IMR-90 (cell line): ENCODE measurements around the gene SKAP1. TPM values are rescaled to one million over a fixed set of nuclear protein-coding genes. Genes with fewer than 3 reads are reported as not detected.
"Not testable (repeated sequence)": the region's sequence is repeated elsewhere in the genome, so short reads cannot be mapped to it uniquely, and the experiment has no call there.

Experiments used
- ATAC-seq: fragments of 200-7000 bp; cut with Tn5 transposase; 2 replicates; pipeline ENCODE4 v1.9.1; 2020; ENCODE audit warnings: low read depth, mild to moderate bottlenecking, moderate library complexity
- BruUV-seq: library from RNA; stranded (reverse); fragments of 400-500 nt; replicated peaks from 2 replicates; lab custom pipeline; 2021; lab: Mats Ljungman, UMichigan
- CTCF ChIA-PET: fragments of 300-600 bp; formaldehyde crosslinking; extraction: SDS; loops from one replicate; lab custom pipeline; 2021; ENCODE audit warnings: antibody characterized with exemption; lab: Yijun Ruan, JAX
- POLR2A ChIA-PET: fragments of 300-600 bp; sonication (Branson Sonifier 250); formaldehyde crosslinking; loops from one replicate; lab custom pipeline; 2022; ENCODE audit warnings: antibody characterized with exemption; ENCODE audit not compliant: unreplicated experiment; lab: Charles Lee
- DNase-seq: peaks from one replicate; pipeline ENCODE4 v3.0.0; 2013
- H2AFZ ChIP-seq: replicated peaks from 2 replicates; pipeline ENCODE3; 2013; ENCODE audit warnings: low read length, mild to moderate bottlenecking; ENCODE audit not compliant: poor library complexity
- H2AK5ac ChIP-seq: 2 replicates; pipeline ENCODE4 v1.6.1; 2013; ENCODE audit warnings: low read depth, low read length, inconsistent platforms
- H2AK9ac ChIP-seq: replicated peaks from 2 replicates; pipeline ENCODE3; 2013; ENCODE audit warnings: mild to moderate bottlenecking, low read depth, low read length, moderate library complexity; ENCODE audit not compliant: poor library complexity
- H2BK120ac ChIP-seq: 2 replicates; pipeline ENCODE4 v1.6.1; 2013; ENCODE audit warnings: low read depth, low read length, inconsistent platforms
- H2BK15ac ChIP-seq: 3 replicates; pipeline ENCODE4 v1.6.1; 2013; ENCODE audit warnings: low read depth, low read length, inconsistent platforms
- H2BK20ac ChIP-seq: 2 replicates; pipeline ENCODE4 v1.6.1; 2013; ENCODE audit warnings: low read depth, mild to moderate bottlenecking, inconsistent platforms, low read length, moderate library complexity
- H2BK5ac ChIP-seq: 2 replicates; pipeline ENCODE4 v1.6.1; 2013; ENCODE audit warnings: mild to moderate bottlenecking, low read depth, low read length, inconsistent platforms; ENCODE audit not compliant: poor library complexity, severe bottlenecking
- H3K14ac ChIP-seq: replicated peaks from 2 replicates; pipeline ENCODE4 v1.6.1; 2013; ENCODE audit warnings: low read depth, low read length, inconsistent platforms
- H3K18ac ChIP-seq: 2 replicates; pipeline ENCODE4 v1.6.1; 2013; ENCODE audit warnings: low read depth, low read length, control low read depth
- H3K23ac ChIP-seq: 2 replicates; pipeline ENCODE4 v1.6.1; 2013; ENCODE audit warnings: low read depth, low read length, inconsistent platforms
- H3K27ac ChIP-seq: 2 replicates; pipeline ENCODE4 v1.5.1; 2013; ENCODE audit warnings: mild to moderate bottlenecking, control low read depth, low read length; ENCODE audit not compliant: insufficient read depth
- H3K27me3 ChIP-seq: 2 replicates; pipeline ENCODE4 v1.6.1; 2013; ENCODE audit warnings: low read length; ENCODE audit not compliant: control insufficient read depth, insufficient read depth
- H3K36me3 ChIP-seq: 2 replicates; pipeline ENCODE4 v1.6.1; 2013; ENCODE audit warnings: low read length, mixed read lengths; ENCODE audit not compliant: control insufficient read depth, insufficient read depth
- H3K4ac ChIP-seq: 2 replicates; pipeline ENCODE4 v1.6.1; 2013; ENCODE audit warnings: low read depth, low read length, inconsistent platforms
- H3K4me1 ChIP-seq: 2 replicates; pipeline ENCODE4 v1.6.1; 2013; ENCODE audit warnings: low read length, mixed read lengths; ENCODE audit not compliant: control insufficient read depth, insufficient read depth
- H3K4me2 ChIP-seq: 2 replicates; pipeline ENCODE4 v1.6.1; 2013; ENCODE audit warnings: low read depth, mild to moderate bottlenecking, control low read depth, low read length, moderate library complexity
- H3K4me3 ChIP-seq: 2 replicates; pipeline ENCODE4 v1.5.1; 2013; ENCODE audit warnings: low read depth, mild to moderate bottlenecking, control low read depth, low read length, moderate library complexity; ENCODE audit not compliant: insufficient read depth
- H3K56ac ChIP-seq: 2 replicates; pipeline ENCODE4 v1.6.1; 2013; ENCODE audit warnings: low read length, inconsistent platforms; ENCODE audit not compliant: insufficient read depth; ENCODE audit errors: extremely low read depth
- H3K79me1 ChIP-seq, 2 experiments: 2 replicates each; pipeline ENCODE4 v1.6.1; 2013; ENCODE audit warnings: low read length in 2 of 2, inconsistent platforms in 1 of 2, low read depth in 1 of 2
- H3K9ac ChIP-seq: 2 replicates; pipeline ENCODE4 v1.6.1; 2013; ENCODE audit warnings: low read depth, low read length, control low read depth
- H3K9me1 ChIP-seq: 2 replicates; pipeline ENCODE4 v1.6.1; 2013; ENCODE audit warnings: low read length, inconsistent platforms; ENCODE audit not compliant: insufficient read depth
- H3K9me3 ChIP-seq: 2 replicates; pipeline ENCODE4 v1.6.1; 2013; ENCODE audit warnings: low read length; ENCODE audit not compliant: control insufficient read depth, insufficient read depth
- H4K20me1 ChIP-seq: 2 replicates; pipeline ENCODE4 v1.6.1; 2013; ENCODE audit warnings: low read length, inconsistent platforms; ENCODE audit not compliant: insufficient read depth
- H4K5ac ChIP-seq: 2 replicates; pipeline ENCODE4 v1.6.1; 2013; ENCODE audit warnings: mild to moderate bottlenecking, low read depth, low read length, control low read depth
- H4K8ac ChIP-seq, 2 experiments: 2 replicates each; pipeline ENCODE4 v1.6.1; 2013; ENCODE audit warnings: low read depth in 2 of 2, low read length in 2 of 2, control low read depth in 1 of 2, inconsistent platforms in 1 of 2
- H4K91ac ChIP-seq: 2 replicates; pipeline ENCODE4 v1.6.1; 2013; ENCODE audit warnings: low read depth, low read length, inconsistent platforms; ENCODE audit not compliant: insufficient read depth
- WGBS, 2 experiments: methylation state at CpG; one replicate each; pipeline versions ENCODE4 v1.1.5 to v1.1.7; 2013; ENCODE audit warnings: missing lambda C conversion rate in 2 of 2; ENCODE audit not compliant: insufficient read length in 1 of 2; ENCODE audit errors: extremely low coverage in 2 of 2; 5-methylcytosine and 5-hydroxymethylcytosine counted together
- dilution Hi-C: fragments of 300-500 bp; cut with HindIII; formaldehyde crosslinking; loops from one replicate; pipeline ENCODE4 v1.14.3; 2018; ENCODE audit warnings: low sequenced_read_pairs; ENCODE audit not compliant: unreplicated experiment
- in situ Hi-C: fragments of 300-500 bp; cut with MboI; formaldehyde crosslinking; loops from 3 replicates; pipeline ENCODE4 v1.14.3; 2019; ENCODE audit warnings: low sequenced_read_pairs, inconsistent platforms, mixed read lengths
- intact Hi-C: fragments of 100-400 bp; cut with micrococcal nuclease; formaldehyde crosslinking; loops from 2 replicates; pipeline ENCODE4 v1.10.0; 2022
- polyA plus RNA-seq, 3 experiments: library from polyadenylated mRNA; depleted of rRNA; stranded (reverse); fragments of >200 nt; gene quantifications; 2 replicates each; pipeline ENCODE4 v1.2.3, GENCODE V29; 2012; ENCODE audit warnings: low replicate concordance in 1 of 3
- total RNA-seq: library from RNA; depleted of rRNA; stranded (reverse); fragments of >200 nt; gene quantifications from 2 replicates; pipeline ENCODE4 v1.2.3, GENCODE V29; 2012

The SKAP1 gene
- total and polyA plus RNA-seq, 2 of the 4 experiments (the other 2 are of a cell fraction) = not detected

DNA sequence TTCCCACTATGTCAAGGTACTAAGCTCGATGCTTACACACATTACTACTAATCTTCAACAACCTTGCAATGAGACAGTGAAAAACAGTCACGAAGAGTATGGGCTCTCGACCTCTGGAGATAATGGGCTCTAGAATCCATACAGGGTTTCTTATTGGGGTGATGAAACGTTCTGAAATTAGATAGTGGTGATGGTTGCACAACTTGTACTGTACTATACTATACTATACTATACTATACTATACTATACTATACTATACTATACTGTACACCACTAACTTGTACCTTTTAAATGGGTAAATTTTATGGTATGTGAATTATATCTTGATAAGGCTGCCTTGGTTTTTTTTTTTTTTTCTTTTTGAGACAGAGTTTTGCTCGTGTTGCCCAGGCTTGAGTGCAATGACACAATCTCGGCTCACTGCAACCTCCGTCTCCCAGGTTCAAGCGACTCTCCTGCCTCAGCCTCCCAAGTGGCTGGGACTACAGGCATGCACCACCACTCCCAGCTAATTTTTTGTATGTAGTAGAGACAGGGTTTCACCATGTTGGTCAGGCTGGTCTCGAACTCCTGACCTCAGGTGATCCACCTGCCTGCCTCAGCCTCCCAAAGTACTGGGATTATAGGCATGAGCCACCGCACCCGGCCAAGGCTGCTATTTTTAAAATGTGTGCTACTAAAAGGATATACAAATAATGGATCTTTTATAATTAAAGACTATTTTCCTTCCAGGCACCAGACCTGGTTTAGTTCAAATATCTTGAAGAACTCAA, 69.0 kb downstream of the SKAP1 start:
- DNase-seq, H3K9me3 ChIP-seq, CTCF ChIA-PET, H2AK5ac ChIP-seq, H3K27ac ChIP-seq, H4K8ac ChIP-seq, H4K91ac ChIP-seq, intact Hi-C loops, H2AK9ac ChIP-seq, H4K20me1 ChIP-seq, H3K4me1 ChIP-seq, H3K4me3 ChIP-seq, H3K9ac ChIP-seq, dilution Hi-C loops, H2BK20ac ChIP-seq, H3K9me1 ChIP-seq, H3K79me1 ChIP-seq, ATAC-seq, H2BK120ac ChIP-seq, H2BK15ac ChIP-seq, H3K14ac ChIP-seq, H3K18ac ChIP-seq, POLR2A ChIA-PET, H2BK5ac ChIP-seq, H3K56ac ChIP-seq, H3K23ac ChIP-seq, H3K4ac ChIP-seq, in situ Hi-C loops, H4K5ac ChIP-seq, H3K4me2 ChIP-seq, BruUV-seq, H2AFZ ChIP-seq, H3K36me3 ChIP-seq: not testable (repeated sequence)
- WGBS, 2 experiments = no CpG with 5 or more reads among the region's 11 CpGs
- peaks cover 38% of the 10 kb centered on the region for H3K27me3 ChIP-seq
